Cardiac muscle cell (in vitro differentiated cells and primary cell): ENCODE data around the gene GRIK5. TPM values are rescaled to one million over a fixed set of nuclear protein-coding genes. Genes with fewer than 3 reads are reported as not detected.
A peak's percentile ranks its signal among the peaks of the same experiment; 100 is the strongest.
"Not testable (repeated sequence)": the region's sequence is repeated elsewhere in the genome, so short reads cannot be mapped to it uniquely, and the experiment has no call there.

Source experiments
- DNase-seq, 2 donors: peaks; one replicate each; pipeline versions ENCODE4 v3.0.0 to v3.0.0-alpha.2; 2010 to 2017; ENCODE audit warnings: low read depth in 1 of 2, low spot score in 1 of 2
- H3K27ac ChIP-seq: fragments of 200-600 bp; sonication (generic); 2 replicates; pipeline ENCODE4 v1.5.1; 2016
- H3K27me3 ChIP-seq: fragments of 200-600 bp; sonication (generic); 2 replicates; pipeline ENCODE4 v1.6.0; 2016; ENCODE audit warnings: control low read depth
- H3K36me3 ChIP-seq: fragments of 200-600 bp; sonication (generic); 2 replicates; pipeline ENCODE4 v1.5.1; 2016; ENCODE audit warnings: control low read depth
- H3K4me1 ChIP-seq: fragments of 200-600 bp; sonication (generic); 2 replicates; pipeline ENCODE4 v1.8.1; 2017; ENCODE audit warnings: low read depth, mild to moderate bottlenecking, mixed run types
- H3K4me3 ChIP-seq: fragments of 200-600 bp; sonication (generic); 2 replicates; pipeline ENCODE4 v1.5.1; 2016; ENCODE audit warnings: mild to moderate bottlenecking
- H3K9me3 ChIP-seq: fragments of 200-600 bp; sonication (generic); 2 replicates; pipeline ENCODE4 v1.5.1; 2017; ENCODE audit warnings: low read depth, mild to moderate bottlenecking, control low read depth
- polyA plus RNA-seq: library from polyadenylated mRNA; unstranded; fragments of >200 nt; fragmentation: Nextera tagmentation; extraction: Ambion mirVana; gene quantifications from 2 replicates; pipeline ENCODE4 v1.2.1, GENCODE V29; 2016
- total RNA-seq: library from RNA; depleted of rRNA; stranded (reverse); fragments of >200 nt; gene quantifications from 2 replicates; pipeline ENCODE4 v1.2.3, GENCODE V29; 2016
- TF ChIP-seq, protein P1 (sequence below): IDR thresholded peaks from 2 replicates; pipeline ENCODE4 v1.5.1; 2012; ENCODE audit warnings: low read depth, mild to moderate bottlenecking, low read length

GRIK5 gene
- total and polyA plus RNA-seq, 2 experiments from 2014 or later = 3.4 to 11.8 TPM

DNA sequence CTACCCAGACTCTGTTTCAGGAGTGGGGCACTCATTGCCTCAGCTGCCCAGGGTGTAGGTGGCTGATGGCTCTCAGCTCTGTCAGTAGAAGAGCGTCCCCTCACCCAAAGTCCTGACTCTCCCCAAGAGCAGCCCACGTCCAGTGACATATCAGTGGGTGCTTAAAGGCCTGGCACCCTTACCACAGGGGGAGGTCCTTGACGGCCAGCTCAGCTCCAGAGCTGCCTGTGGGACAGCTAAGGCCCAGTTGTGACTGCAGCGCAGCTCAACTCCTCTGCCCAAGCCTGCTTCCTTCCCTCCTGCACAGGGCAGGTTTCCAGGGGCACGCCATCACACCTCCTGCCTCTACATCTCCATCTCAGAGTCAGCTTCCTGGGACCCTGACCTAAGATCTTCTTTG is 32.4 kb downstream of the GRIK5 start:
- no peaks in the 10 kb centered on the region for H3K27me3 ChIP-seq
- no peak for DNase-seq
- no peak overlapping the region for H3K4me3 ChIP-seq
- TF ChIP-seq, protein P1, sequence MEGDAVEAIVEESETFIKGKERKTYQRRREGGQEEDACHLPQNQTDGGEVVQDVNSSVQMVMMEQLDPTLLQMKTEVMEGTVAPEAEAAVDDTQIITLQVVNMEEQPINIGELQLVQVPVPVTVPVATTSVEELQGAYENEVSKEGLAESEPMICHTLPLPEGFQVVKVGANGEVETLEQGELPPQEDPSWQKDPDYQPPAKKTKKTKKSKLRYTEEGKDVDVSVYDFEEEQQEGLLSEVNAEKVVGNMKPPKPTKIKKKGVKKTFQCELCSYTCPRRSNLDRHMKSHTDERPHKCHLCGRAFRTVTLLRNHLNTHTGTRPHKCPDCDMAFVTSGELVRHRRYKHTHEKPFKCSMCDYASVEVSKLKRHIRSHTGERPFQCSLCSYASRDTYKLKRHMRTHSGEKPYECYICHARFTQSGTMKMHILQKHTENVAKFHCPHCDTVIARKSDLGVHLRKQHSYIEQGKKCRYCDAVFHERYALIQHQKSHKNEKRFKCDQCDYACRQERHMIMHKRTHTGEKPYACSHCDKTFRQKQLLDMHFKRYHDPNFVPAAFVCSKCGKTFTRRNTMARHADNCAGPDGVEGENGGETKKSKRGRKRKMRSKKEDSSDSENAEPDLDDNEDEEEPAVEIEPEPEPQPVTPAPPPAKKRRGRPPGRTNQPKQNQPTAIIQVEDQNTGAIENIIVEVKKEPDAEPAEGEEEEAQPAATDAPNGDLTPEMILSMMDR = no peak
- H3K9me3 ChIP-seq = no peaks in the 10 kb centered on the region
- H3K36me3 ChIP-seq = no peaks in the 10 kb centered on the region
- H3K4me1 ChIP-seq = no peaks in the 10 kb centered on the region
- H3K27ac ChIP-seq = no peak overlapping the region

DNA sequence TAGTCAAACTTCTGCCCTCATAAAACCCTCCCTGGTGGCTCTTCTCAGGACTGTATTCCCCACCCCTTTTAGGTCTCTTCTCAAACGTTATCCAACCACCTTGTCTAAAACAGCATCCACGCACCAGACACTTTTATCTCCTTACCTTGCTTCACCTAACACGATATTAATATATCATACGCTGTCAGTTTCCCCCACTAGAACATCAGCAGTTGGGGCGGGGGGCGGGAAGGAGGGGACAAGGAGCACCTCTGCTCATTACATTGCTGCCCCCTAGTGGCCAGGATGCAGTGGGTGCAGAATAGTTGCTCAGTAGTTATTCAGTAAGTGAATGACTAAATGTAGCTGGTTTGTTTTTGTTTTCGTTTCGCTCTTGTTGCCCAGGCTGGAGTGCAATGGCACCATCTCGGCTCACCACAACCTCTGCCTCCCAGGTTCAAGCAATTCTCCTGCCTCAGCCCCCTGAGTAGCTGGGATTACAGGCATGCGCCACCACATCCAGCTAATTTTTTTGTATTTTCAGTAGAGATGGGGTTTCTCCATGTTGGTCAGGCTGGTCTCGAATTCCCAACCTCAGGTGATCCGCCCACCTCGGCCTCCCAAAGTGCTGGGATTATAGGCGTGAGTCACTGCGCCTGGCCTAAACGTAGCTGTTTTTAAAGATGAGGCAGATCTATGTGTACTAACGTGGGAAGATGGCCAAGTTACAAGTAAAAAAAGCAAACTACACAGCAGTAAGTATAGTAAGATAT is 35.2 kb downstream of the GRIK5 start:
- not testable (repeated sequence) for H3K27ac ChIP-seq, H3K4me3 ChIP-seq, H3K27me3 ChIP-seq, H3K9me3 ChIP-seq, H3K36me3 ChIP-seq, H3K4me1 ChIP-seq
- DNase-seq = peak; percentile 73 to 75
- TF ChIP-seq, protein P1 = peak; percentile 87

DNA sequence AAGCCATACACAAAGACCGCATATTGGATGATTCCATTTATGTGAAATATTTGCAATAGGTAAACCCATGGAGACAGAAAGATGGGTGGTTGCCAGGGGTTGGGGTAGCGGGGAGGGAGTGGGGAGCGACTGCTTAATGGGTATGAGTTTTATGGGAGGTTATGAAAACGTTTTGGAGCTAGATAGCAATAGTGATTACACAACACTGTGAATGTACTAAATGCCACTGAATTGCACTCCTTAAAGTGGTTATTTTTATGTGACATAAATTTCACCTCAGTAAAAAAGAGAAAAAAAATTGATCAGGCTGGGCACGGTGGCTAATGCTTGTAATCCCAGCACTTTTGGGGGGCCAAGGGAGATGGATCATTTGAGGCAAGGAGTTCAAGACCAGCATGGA is 36.6 kb downstream of the GRIK5 start:
- H3K4me1 ChIP-seq = no peaks in the 10 kb centered on the region
- no peaks in the 10 kb centered on the region for H3K36me3 ChIP-seq
- TF ChIP-seq, protein P1 = no peak
- H3K27me3 ChIP-seq = no peaks in the 10 kb centered on the region
- no peak overlapping the region for H3K4me3 ChIP-seq
- no peak overlapping the region for H3K27ac ChIP-seq
- H3K9me3 ChIP-seq = no peaks in the 10 kb centered on the region
- DNase-seq = no peak

DNA sequence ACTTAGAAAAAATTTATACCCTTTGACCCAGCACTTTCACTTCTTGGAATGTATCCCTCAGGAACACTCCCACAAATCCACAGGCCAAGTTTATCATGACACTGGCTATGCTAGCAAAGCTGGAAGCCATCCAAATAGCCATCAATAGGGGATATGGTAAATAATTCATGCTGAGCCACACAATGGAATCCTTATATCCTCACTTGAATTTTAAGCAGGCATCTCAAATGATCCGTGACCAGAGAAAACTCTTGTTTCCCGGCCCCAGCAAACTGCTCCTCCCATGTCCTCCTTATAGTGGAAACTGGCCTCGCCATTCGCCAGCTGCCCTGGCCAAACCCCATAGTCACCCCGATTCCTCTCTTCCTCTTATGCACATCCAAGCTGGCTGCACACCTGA is 37.6 kb downstream of the GRIK5 start:
- no peak overlapping the region for H3K27ac ChIP-seq
- TF ChIP-seq, protein P1 = no peak
- H3K4me1 ChIP-seq = no peaks in the 10 kb centered on the region
- DNase-seq = peak in 1 of 2 donors; percentile 33
- no peaks in the 10 kb centered on the region for H3K9me3 ChIP-seq
- H3K36me3 ChIP-seq = no peaks in the 10 kb centered on the region
- H3K27me3 ChIP-seq = no peaks in the 10 kb centered on the region
- no peak overlapping the region for H3K4me3 ChIP-seq

DNA sequence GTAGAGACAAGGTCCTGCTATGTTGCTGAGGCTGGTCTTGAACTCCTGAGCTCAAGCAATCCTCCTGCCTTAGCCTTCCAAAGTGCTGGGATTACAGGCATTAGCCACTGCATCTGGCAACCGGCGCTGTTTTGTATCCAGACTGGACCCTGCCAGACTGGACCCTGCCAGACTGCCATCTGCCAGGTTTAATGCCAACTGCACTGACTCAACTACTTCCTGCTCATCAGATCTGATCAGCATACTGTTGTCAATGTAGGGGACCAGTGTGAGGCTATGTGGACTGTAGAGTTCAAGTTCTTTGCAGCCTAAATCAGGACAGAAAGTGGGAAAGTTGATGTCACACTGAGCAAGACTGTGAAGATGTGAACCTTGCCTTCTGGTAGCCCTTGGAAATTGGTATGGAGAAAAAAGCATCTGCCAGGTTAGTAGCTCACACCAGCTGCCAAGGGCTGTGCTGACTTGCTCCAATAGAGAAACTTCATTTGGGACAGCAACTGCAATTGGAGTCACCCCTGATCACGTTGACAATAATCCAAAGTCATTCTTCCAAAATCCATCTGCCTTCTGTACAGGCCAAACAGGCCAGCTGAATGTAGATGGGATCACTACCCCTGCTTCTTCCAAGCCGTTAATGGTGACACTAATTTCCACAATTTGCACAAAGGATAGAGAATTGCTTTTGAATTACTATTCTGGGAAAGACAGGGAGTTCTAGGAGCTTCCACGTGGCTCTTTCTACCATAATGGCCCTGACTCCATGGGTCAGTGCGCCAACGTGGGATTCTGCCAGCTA is 39.2 kb downstream of the GRIK5 start:
- no peaks in the 10 kb centered on the region for H3K9me3 ChIP-seq
- no peaks in the 10 kb centered on the region for H3K36me3 ChIP-seq
- no peaks in the 10 kb centered on the region for H3K27me3 ChIP-seq
- DNase-seq = no peak
- no peak overlapping the region for H3K4me3 ChIP-seq
- no peak overlapping the region for H3K27ac ChIP-seq
- no peaks in the 10 kb centered on the region for H3K4me1 ChIP-seq
- TF ChIP-seq, protein P1 = no peak
